BE2C (cell line): ENCODE results near the gene PTH1R.

ENCODE experiments used
- DNase-seq: peaks from one replicate; pipeline ENCODE4 v3.0.0-alpha.2; 2020
- H3K27me3 ChIP-seq: fragments of 250-450 bp; sonication (Bioruptor Pico); 2 replicates; pipeline ENCODE4 v1.5.1; 2020; ENCODE audit warnings: mild to moderate bottlenecking
- H3K36me3 ChIP-seq: fragments of 250-450 bp; sonication (Bioruptor Pico); 2 replicates; pipeline ENCODE4 v1.5.1; 2020; ENCODE audit warnings: mild to moderate bottlenecking
- H3K4me1 ChIP-seq: fragments of 250-450 bp; sonication (Bioruptor Pico); 2 replicates; pipeline ENCODE4 v1.5.1; 2020
- H3K4me3 ChIP-seq: 2 replicates; pipeline ENCODE4 v1.5.1; 2011; ENCODE audit warnings: low read depth, low read length
- H3K9me3 ChIP-seq: fragments of 250-450 bp; sonication (Bioruptor Pico); 2 replicates; pipeline ENCODE4 v1.5.1; 2020
- CTCF ChIP-seq: IDR thresholded peaks from 2 replicates; pipeline ENCODE4 v1.5.1; 2012; ENCODE audit warnings: mild to moderate bottlenecking, low read depth, low read length

PTH1R gene

GRCh38 chr3:46833346-46834300, 43.9 kb upstream of the PTH1R start:
- H3K4me3 ChIP-seq: no peak overlapping the region

GRCh38 chr3:46835054-46835453, 42.5 kb upstream of the PTH1R start:
- no peak for TF ChIP-seq CTCF
- Histone ChIP-seq H3K4me1 (no peaks in the 10 kb centered on the region), H3K27me3 (no peaks in the 10 kb centered on the region), H3K4me3 (no peak overlapping the region), H3K36me3 (no peaks in the 10 kb centered on the region), H3K9me3 (no peaks in the 10 kb centered on the region)
- DNase-seq: no peak

More at GRCh38 chr3:46833346-46834300, 43.9 kb upstream of the PTH1R start:
- Histone ChIP-seq H3K4me1 (no peaks in the 10 kb centered on the region), H3K36me3 (no peaks in the 10 kb centered on the region), H3K27me3 (no peaks in the 10 kb centered on the region), H3K9me3 (no peaks in the 10 kb centered on the region)
- DNase-seq: no peak
- no peak for TF ChIP-seq CTCF

- Histone ChIP-seq H3K36me3 (no peaks in the 10 kb centered on the region), H3K4me3 (no peak overlapping the region), H3K27me3 (no peaks in the 10 kb centered on the region), H3K9me3 (no peaks in the 10 kb centered on the region), H3K4me1 (no peaks in the 10 kb centered on the region)
- no peak for DNase-seq
- no peak for TF ChIP-seq CTCF
Observed at GRCh38 chr3:46835491-46835890, 42.0 kb upstream of the PTH1R start.

GRCh38 chr3:46838301-46838700, 39.2 kb upstream of the PTH1R start:
- Histone ChIP-seq H3K4me3 (no peak overlapping the region), H3K36me3 (no peaks in the 10 kb centered on the region), H3K27me3 (no peaks in the 10 kb centered on the region), H3K4me1 (no peaks in the 10 kb centered on the region), H3K9me3 (no peaks in the 10 kb centered on the region)
- no peak for DNase-seq
- no peak for TF ChIP-seq CTCF

- no peaks in the 10 kb centered on the region for H3K27me3 ChIP-seq
- no peak overlapping the region for H3K4me3 ChIP-seq
- DNase-seq: no peak
- no peaks in the 10 kb centered on the region for H3K9me3 ChIP-seq
- H3K36me3 ChIP-seq: no peaks in the 10 kb centered on the region
- TF ChIP-seq CTCF: no peak
- H3K4me1 ChIP-seq: 0 out of 2 replicates have a peak, but pooled peaks cover 2% of the 10 kb centered on the region
Observed at GRCh38 chr3:46840491-46840890, 37.0 kb upstream of the PTH1R start.

GRCh38 chr3:46843508-46843907, 34.0 kb upstream of the PTH1R start:
- Histone ChIP-seq H3K4me1 (0 out of 2 replicates have a peak, but pooled peaks cover 2% of the 10 kb centered on the region), H3K36me3 (no peaks in the 10 kb centered on the region), H3K4me3 (no peak overlapping the region), H3K27me3 (no peaks in the 10 kb centered on the region), H3K9me3 (no peaks in the 10 kb centered on the region)
- DNase-seq: no peak
- TF ChIP-seq CTCF: no peak
